Osteoblast (primary cell): Measurements from ENCODE around the gene TRIM43B. TPM values are rescaled to one million over a fixed set of nuclear protein-coding genes. Genes with fewer than 3 reads are reported as not detected.
A peak's percentile ranks its signal among the peaks of the same experiment; 100 is the strongest.
"Not testable (repeated sequence)": the region's sequence is repeated elsewhere in the genome, so short reads cannot be mapped to it uniquely, and the experiment has no call there.

Source experiments
- DNase-seq: peaks from one replicate; pipeline ENCODE4 v3.0.0; 2011; ENCODE audit warnings: low spot score, mixed read lengths; ENCODE audit not compliant: insufficient read length; ENCODE audit errors: missing footprints
- H2AFZ ChIP-seq: 2 replicates; pipeline ENCODE4 v1.6.0; 2011; ENCODE audit warnings: mild to moderate bottlenecking, low read length
- H3K27ac ChIP-seq: 2 replicates; pipeline ENCODE4 v1.5.1; 2011; ENCODE audit warnings: mild to moderate bottlenecking, low read depth, low read length, moderate library complexity
- H3K27me3 ChIP-seq: 2 replicates; pipeline ENCODE4 v1.6.0; 2012; ENCODE audit warnings: mild to moderate bottlenecking, control low read depth, inconsistent platforms, low read length, moderate library complexity; ENCODE audit not compliant: insufficient read depth
- H3K36me3 ChIP-seq: 2 replicates; pipeline ENCODE4 v1.5.1; 2011; ENCODE audit warnings: mild to moderate bottlenecking, low read length, control low read depth, moderate library complexity; ENCODE audit not compliant: insufficient read depth
- H3K4me1 ChIP-seq: 2 replicates; pipeline ENCODE4 v1.5.1; 2011; ENCODE audit warnings: mild to moderate bottlenecking, low read length, control low read depth, moderate library complexity; ENCODE audit not compliant: insufficient read depth
- H3K4me2 ChIP-seq: 2 replicates; pipeline ENCODE4 v1.6.0; 2011; ENCODE audit warnings: mild to moderate bottlenecking, low read length; ENCODE audit not compliant: insufficient read depth
- H3K4me3 ChIP-seq: fragments of 200-600 bp; sonication (generic); 3 replicates; pipeline ENCODE4 v1.5.1; 2012; ENCODE audit warnings: mild to moderate bottlenecking, low read length, inconsistent platforms; ENCODE audit not compliant: insufficient read depth
- H3K79me2 ChIP-seq: 2 replicates; pipeline ENCODE4 v1.6.0; 2012; ENCODE audit warnings: mild to moderate bottlenecking, low read length, control low read depth, inconsistent platforms; ENCODE audit not compliant: insufficient read depth
- H3K9me3 ChIP-seq: 2 replicates; pipeline ENCODE4 v1.5.1; 2011; ENCODE audit warnings: low read depth, low read length, control low read depth
- H4K20me1 ChIP-seq: 2 replicates; pipeline ENCODE4 v1.6.0; 2012; ENCODE audit warnings: mild to moderate bottlenecking, low read length, control low read depth; ENCODE audit not compliant: insufficient read depth
- total RNA-seq: library from RNA; depleted of rRNA; stranded (reverse); fragments of >200 nt; gene quantifications from 2 replicates; pipeline ENCODE4 v1.2.3, GENCODE V29; 2012

Gene TRIM43B
- total RNA-seq, 1 donor: 0.36 TPM

- H3K9me3 ChIP-seq, H3K27me3 ChIP-seq, H4K20me1 ChIP-seq, H3K27ac ChIP-seq, H2AFZ ChIP-seq, H3K4me3 ChIP-seq, H3K4me1 ChIP-seq, H3K4me2 ChIP-seq, H3K36me3 ChIP-seq, H3K79me2 ChIP-seq, DNase-seq: not testable (repeated sequence)
Observed at GRCh38 chr2:95463292-95463691, 21.3 kb downstream of the TRIM43B start.

DNA sequence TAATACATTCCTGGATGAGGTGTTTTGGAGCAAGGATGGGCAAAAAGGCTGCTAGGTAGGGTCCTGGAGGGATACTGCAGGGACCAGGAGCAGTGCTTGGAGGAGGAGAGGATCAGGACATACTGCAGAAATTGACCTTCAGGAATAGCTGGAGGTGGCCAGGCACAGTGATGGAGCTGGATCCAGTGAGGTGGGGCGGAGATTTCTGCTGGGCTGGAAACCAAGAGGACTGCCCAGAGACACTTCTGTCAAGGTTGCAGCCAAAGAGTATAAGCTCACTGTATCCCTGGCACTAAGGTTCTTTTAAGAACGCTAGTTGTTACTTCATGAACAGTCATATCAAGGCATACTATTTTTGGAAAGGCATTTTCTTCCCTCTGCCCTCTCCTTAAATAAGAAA lies 39.2 kb downstream of the TRIM43B start:
- DNase-seq: not testable (repeated sequence)

DNA sequence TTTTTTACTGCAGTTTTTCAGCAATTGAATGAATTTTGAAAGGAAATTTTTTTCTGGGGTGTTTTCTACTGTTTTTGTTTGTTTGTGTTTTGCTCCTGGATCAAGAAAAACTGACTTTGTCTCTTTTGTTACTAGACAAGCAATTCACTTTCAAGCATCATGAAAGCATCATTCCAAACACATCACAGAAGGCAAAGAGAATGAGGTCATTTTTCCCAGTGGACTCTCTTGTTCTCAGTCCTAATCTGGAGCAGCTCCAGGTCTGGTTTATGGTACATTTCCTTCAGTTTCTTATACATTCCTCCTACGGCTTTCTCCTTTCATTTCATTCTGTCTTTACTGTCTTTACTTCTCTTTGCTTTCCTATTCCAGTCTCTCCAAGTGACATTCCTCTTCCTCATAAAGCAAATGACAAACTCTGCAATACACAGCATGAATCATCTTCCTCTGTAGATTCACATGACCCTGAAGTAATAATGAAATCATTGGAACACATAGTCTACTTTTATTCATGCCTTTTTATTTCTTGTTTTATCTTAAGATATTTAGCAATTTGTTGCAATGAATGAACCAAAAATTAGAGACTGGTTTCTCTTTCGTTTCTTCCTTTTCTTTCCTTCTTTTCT lies 42.0 kb downstream of the TRIM43B start:
- H3K27ac ChIP-seq, H3K36me3 ChIP-seq, H3K4me3 ChIP-seq, H4K20me1 ChIP-seq, H3K4me2 ChIP-seq, H3K4me1 ChIP-seq, H3K9me3 ChIP-seq, H3K79me2 ChIP-seq, H2AFZ ChIP-seq, DNase-seq, H3K27me3 ChIP-seq: not testable (repeated sequence)

More for the DNA sequence above, 39.2 kb downstream of the TRIM43B start:
- not testable (repeated sequence) for H3K4me1 ChIP-seq, H3K9me3 ChIP-seq, H3K4me2 ChIP-seq, H2AFZ ChIP-seq, H3K27ac ChIP-seq, H3K79me2 ChIP-seq, H4K20me1 ChIP-seq, H3K36me3 ChIP-seq, H3K4me3 ChIP-seq, H3K27me3 ChIP-seq

- not testable (repeated sequence) for H3K4me3 ChIP-seq, DNase-seq, H3K36me3 ChIP-seq, H3K4me1 ChIP-seq, H3K79me2 ChIP-seq, H2AFZ ChIP-seq, H3K4me2 ChIP-seq, H4K20me1 ChIP-seq, H3K9me3 ChIP-seq, H3K27ac ChIP-seq, H3K27me3 ChIP-seq
Observed at GRCh38 chr2:95435872-95436209, 48.7 kb downstream of the TRIM43B start.

- not testable (repeated sequence) for H4K20me1 ChIP-seq, H3K27me3 ChIP-seq, DNase-seq, H3K36me3 ChIP-seq, H3K4me3 ChIP-seq, H3K9me3 ChIP-seq, H3K79me2 ChIP-seq, H2AFZ ChIP-seq, H3K4me1 ChIP-seq, H3K27ac ChIP-seq, H3K4me2 ChIP-seq
Observed at GRCh38 chr2:95435162-95435871, 49.2 kb downstream of the TRIM43B start.

DNA sequence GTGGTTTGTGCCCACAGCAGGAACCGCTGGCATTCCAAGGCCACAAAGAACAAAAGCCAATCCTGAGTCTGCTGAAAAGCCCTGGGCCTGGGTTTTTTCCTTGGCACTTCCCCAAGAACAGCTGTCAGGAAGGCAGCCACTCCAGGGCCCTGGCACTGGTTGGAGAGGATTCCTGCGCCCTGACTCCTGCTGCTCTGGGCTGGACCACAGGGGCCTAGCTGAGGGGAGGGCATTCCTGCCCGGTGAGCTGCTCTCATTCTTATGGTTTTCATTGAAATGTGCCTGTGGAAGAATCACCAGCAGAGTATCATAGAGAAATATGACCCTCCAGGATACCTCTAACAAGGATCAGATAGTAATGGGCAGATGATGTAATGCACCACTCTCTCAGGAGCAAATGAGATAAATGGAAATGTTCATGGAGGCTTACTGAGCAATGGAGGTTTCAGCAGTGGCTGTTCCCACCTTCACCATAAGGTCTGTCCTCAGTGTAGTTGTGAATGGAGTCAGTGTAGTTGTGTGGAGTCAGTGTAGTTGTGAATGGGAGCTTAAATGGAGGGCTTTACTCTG lies 50.0 kb downstream of the TRIM43B start:
- H3K27ac ChIP-seq, H3K4me1 ChIP-seq, DNase-seq: not testable (repeated sequence)

GRCh38 chr2:95433973-95434372 lies 50.6 kb downstream of the TRIM43B start:
- H3K9me3 ChIP-seq, H3K27me3 ChIP-seq, H3K4me1 ChIP-seq, H3K79me2 ChIP-seq, DNase-seq, H4K20me1 ChIP-seq, H2AFZ ChIP-seq, H3K36me3 ChIP-seq, H3K4me2 ChIP-seq, H3K4me3 ChIP-seq: not testable (repeated sequence)
- H3K27ac ChIP-seq: peak overlapping the region; percentile 32

More for the DNA sequence above, 50.0 kb downstream of the TRIM43B start:
- not testable (repeated sequence) for H4K20me1 ChIP-seq, H3K4me3 ChIP-seq, H3K79me2 ChIP-seq, H2AFZ ChIP-seq, H3K9me3 ChIP-seq, H3K4me2 ChIP-seq, H3K36me3 ChIP-seq, H3K27me3 ChIP-seq

- not testable (repeated sequence) for H3K36me3 ChIP-seq, H3K4me2 ChIP-seq, H3K4me3 ChIP-seq, H2AFZ ChIP-seq, H3K79me2 ChIP-seq, H3K9me3 ChIP-seq, DNase-seq, H4K20me1 ChIP-seq, H3K4me1 ChIP-seq, H3K27me3 ChIP-seq, H3K27ac ChIP-seq
Observed at GRCh38 chr2:95433373-95433772, 51.2 kb downstream of the TRIM43B start.
